ENCODE results near the gene SULT2B1.
A peak's percentile ranks its signal among the peaks of the same experiment; 100 is the strongest.

SULT2B1 gene

DNA sequence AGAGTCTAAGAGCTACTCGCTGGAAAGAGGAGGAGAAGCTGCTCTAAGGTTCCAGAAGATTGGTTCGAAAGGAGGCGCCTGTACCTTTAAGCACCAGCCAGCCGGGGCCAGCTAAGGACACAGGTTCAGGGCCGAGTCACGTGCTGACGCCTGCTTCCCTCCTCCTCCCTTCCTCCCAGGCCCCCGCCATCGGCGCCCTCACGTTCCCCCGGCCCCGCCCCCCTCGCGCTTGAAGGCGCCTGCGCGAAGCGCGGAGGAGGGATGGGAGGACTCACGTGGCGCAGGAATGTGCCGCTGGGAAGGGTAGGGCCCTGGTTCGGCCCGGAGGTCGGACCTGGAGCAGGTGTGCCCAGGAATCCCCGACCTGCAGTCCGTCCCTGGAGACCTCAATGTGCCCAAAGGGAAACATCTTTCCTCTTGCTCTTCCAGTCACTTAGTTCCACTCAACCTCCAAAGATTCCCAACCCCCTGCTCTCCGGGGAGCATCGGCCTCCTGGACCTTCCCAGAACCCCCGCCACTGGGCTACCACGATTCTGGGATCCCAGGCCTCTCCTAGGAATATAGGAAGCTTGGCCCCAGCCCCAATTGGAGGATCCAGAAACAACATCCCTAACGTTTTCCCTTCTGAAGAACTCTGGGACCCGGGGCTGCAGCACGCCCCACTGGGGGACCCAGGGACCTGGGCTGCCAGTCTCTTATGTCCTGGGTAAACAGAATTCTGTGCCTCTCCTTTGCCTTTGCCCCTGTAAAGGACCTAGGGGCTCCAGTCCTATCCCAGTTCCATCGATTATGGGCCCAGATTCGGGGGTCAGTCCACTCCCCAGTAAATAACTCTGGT, 82.7 kb downstream of the SULT2B1 start:
- peak; percentile 92 for DNase-seq (ENCODE audit: low spot score)

DNA sequence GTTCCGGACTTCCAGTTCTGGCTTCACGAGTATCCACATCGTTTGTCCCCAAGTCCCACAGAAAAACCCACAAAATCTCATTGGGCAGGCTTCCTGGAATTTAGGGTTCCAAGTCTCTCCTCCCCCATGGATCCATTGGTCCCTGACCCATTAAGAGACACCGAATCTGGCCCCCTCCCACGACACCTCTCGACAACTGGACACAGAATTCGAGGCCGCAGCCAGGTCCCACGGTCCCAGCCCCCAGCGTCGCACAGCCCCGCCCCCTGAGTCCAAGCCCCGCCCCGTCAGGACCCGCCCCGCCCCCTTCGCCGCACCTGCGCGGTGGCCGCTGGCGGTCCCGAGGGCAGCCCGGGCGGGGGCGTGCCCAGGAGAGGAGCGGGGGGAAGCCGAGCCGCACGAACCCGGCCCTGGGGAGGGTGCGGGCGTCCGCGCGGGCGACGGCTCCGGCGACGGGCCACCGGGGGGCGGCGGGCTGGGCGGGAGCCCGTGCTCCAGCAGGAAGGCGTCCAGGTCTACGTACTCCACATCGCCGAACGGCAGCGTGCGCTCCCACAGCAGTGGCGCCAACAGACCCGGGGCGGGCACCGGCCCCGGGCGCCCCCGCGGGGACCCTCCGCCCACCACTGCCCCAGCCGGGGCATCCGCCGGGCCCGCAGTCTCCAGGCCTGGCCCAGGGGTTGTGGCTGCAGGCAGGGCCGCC, 83.4 kb downstream of the SULT2B1 start:
- DNase-seq (ENCODE audit: low spot score): peak; percentile 60

DNA sequence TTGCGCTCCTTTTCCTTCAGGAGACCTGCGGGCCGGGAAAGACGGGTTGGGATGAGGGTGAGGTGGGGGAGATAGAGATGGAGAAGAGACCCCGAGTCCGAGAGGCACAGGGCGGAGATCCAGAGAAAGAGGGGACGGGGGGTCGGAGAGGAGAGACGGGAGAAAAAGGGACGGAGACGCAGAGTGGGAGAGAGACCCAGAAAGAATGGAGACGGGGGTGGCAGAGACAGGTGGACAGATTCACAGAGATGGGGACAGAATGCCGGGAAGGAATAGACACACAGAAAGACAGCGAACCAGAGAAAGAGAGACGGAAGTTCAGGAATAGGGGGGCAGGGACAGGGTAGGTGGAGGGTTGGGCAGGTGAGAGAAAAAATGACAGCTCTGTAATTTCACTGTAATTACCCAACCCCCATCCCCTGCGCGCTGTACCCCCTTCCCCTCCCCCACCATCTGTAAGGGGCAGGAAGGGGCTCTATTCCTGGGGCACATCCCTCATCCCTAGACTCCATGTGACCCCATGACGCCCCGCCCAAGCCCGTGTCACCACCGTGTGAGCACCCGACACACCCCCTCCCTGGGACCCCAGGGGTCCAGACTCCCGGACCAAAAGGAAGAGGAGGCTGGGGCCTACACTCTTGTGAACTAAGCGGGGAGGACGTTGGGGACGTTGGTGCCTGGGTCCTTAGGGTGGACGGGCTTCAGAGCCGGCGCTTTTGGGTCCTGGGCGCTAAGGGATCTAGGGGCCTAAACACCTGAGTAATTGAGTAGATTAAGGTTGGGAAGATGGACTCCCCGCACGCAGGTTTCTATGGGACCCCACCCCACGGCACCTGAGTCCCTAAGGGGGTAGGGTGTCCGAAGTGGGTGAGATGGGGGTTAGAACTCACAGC, 84.2 kb downstream of the SULT2B1 start:
- DNase-seq (ENCODE audit: low spot score): no peak

DNA sequence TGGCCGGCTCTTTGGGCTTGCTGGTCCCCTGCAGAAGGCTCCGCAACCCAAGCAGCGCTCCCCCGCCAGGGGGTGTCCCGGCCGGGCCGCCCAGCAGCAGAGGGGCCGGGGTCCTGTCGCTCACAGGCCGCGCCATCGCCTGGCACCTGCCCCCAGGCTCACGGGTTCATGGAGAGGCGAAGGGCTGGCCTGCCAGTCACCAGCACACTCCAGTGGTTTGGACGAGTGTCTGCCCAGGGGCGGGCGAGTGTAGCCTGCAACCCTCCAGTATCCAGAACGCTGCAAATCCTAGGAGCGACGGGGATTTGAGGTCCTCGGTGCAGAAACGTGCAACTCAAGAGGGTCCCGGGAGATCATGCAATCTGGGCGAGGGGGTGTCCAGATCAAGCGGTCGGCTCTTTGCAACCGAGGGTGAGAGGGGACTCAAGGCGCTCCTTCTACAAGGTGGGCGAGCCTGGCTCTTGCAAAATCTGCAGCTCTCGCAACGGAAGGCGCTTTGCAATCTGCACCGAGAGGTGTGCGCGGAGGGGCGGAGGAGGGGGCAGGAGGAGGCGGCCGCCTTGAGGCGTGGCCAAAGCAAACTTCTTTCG, 85.0 kb downstream of the SULT2B1 start, which contains the start of gene DBP:
Gene DBP (minus strand): TSS at position 521 of the 590 bp plus-strand sequence. CDS start 385 bp downstream, at position 136.
- no peak for DNase-seq (ENCODE audit: low spot score)

DNA sequence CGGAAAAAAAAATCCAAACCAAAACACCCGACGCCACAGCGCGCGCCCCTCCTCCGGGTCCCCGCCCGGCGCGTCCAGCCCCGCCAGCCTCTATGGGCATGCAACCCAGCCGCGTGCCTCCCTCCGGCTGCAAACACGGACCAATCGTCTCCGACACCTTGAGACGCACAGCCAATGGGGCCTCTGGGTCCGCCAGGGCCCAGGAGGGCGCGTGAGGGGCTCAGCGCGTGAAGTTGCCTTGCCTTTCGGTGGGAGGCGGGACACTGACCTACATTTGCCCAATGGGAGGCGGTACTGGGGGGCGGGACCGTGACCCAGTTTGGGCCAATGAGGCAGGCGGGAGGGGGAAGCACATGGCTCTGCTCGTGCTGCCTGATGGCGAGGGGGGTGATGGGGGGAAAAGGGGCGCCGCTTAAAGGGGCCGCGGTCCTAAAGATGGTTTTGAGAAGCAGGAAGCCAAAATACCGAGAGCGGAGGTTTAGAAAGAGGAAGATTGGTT, 85.5 kb downstream of the SULT2B1 start:
- DNase-seq (ENCODE audit: low spot score): peak; percentile 100

DNA sequence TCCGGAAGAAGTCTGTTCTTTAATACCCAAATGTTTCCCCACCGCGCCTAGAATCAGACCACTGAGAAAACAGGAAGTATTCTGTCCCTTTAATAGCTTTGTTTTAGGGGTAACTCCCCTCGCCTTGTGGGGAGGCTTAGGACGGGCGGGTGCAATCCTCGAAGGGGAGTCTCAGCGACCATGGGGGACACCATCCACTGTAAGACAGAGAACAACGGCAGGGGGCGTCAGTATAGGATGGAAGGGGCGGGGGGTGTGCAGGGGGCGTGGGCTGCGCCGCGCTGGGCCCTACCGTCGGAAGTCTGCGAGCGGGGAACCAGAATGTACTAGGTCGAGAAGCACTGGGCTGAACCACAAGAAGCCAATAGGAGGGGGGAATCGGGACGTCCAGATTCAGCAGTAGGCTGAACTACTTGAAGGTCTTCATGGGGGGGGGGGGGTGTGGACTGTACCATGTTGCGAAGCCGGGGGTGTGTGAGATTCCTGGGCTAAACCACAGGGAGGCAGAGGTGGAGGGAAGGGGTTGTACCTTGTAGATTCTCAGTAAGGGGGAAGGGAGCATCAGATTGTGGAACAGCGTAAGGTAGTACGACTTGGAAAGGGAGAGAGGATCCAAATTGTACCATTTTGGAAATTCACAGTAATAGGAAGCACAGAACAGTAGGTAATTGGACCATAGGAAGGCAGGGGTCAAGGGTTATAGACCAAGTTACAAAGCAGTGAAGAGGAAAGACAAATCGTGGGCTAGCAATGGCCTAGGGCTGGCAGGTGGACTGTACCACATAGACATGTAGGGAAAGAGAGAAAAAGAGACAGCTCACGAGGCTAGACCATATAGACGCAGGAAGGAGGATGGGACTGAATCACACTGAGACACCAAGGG, 86.2 kb downstream of the SULT2B1 start:
- peak; percentile 91 for DNase-seq (ENCODE audit: low spot score)

DNA sequence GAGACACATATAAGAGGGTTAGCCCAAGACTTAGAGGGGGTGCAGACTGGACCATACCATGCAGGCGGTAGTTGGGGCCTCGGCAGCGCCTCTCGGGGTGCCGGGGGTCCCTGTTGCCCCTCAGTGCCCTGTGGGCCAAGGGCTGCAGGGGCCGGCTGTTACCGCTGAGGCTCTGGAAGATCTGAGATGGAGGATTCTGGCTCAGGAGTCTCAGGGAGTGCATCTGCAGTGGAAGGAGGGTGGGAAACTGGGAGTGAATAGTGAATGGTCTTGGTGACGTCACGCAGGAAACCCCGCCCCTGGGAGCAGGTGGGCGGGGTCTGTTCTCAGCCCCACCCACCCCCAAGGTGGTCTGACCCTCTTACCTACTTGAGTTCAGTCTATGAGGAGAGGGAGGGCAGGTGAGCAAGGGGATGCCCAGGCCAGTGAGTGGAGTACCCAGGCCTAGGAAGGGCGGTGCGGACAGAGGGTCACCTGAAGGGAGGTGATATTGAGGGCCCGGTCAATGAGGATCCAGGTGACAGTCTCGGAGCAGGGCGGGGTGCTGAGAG, 86.9 kb downstream of the SULT2B1 start:
- no peak for DNase-seq (ENCODE audit: low spot score)

DNA sequence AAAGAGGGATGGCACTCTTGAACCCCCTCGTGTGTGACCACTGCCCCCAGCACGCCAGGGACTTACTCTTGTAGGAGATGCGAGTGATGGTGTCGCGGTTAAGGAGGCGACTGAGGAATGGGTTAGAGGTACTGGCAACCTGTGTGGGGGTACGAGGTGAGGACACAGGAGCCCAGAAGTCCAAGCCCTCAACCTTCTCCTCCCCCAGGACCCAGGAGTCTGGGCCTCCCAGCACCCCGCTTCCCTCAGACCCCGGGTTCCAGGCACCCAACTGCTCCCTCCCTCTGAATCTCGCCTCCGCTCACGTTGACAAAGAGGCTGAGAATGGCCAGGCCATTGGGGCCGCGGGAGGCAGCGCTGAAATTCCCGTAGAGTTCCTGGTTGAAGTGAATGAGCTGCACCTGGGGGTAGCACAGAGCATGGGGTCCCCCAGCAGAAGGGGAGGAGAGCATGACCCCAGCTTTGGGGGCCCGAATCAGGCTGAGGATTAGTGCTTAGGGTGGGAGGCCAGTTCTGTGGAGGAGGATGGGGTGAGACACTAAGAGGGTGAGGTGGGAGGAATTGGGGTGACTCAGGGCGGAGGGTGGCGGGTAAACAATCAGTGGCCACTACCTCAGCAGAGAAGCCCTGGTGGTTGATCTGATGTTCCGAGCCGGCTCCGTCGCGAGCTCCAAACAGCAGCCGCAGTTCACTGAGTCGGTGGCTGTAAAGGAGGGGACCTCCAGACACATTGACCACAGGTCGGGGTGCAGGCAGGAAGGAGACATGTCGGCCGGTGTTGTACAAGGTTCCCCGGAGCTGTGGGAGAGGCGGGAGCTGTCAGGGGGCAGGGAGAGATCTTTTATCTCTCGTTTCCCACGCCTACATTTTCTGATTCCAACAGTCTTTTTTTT, 87.8 kb downstream of the SULT2B1 start:
- DNase-seq (ENCODE audit: low spot score): no peak

DNA sequence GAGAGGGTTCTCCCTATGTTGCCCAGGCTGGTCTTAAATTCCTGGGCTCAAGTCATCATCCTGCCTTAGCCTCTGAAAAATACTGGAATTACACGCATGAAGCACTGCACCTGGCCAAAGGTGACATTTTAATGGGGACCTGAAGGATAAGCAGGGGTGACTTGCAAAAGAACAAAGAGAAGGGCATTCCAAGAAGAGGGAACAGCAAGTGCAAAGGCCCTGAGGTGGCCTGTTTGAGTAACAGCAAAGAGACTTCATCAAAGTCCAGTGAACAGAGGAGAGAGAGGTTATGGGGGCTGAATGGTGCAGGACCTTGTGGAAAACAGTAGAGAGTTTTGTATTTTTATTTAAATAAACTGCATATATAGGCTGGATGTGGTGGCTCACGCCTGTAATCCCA, 89.9 kb downstream of the SULT2B1 start:
- no peak for DNase-seq (ENCODE audit: low spot score)

DNA sequence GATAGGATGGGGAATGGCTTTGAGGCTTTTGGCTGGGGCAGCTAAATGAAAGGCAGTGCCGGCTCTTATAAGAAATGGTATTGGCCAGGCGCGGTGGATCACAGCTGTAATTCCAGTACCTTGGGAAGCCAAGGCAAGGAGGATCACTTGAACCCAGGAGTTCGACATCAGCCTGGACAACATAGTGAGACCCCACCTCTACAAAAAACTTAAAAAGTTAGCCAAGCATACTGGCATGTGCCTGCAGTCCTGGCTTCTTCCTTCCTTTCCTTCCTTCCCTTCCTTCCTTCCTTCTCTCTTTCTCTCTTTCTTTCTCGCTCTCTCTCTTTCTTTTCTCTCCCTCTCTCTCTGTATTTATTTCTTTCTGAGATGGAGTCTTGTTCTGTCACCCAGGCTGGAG, 90.9 kb downstream of the SULT2B1 start:
- no peak for DNase-seq (ENCODE audit: low spot score)

DNA sequence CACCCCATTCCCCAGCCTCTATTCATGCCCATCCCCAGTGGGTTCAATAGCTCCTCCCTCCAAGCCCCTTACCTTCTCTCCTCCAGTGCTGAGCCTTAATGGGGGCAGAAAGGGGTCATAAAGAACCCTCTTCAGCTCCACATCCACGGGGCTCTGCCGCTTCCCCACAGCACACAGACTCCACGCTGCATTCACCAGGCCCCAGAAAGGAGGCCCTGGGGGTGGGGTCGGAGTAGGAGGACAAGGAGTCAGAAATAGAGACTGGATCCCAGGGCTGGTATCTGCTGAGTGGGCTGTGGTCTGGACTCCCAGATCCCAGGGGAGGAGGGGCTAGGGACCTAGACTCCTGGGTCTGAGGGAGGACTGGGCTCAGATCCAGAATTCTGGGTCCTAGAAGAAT, 92.4 kb downstream of the SULT2B1 start:
- no peak for DNase-seq (ENCODE audit: low spot score)

DNA sequence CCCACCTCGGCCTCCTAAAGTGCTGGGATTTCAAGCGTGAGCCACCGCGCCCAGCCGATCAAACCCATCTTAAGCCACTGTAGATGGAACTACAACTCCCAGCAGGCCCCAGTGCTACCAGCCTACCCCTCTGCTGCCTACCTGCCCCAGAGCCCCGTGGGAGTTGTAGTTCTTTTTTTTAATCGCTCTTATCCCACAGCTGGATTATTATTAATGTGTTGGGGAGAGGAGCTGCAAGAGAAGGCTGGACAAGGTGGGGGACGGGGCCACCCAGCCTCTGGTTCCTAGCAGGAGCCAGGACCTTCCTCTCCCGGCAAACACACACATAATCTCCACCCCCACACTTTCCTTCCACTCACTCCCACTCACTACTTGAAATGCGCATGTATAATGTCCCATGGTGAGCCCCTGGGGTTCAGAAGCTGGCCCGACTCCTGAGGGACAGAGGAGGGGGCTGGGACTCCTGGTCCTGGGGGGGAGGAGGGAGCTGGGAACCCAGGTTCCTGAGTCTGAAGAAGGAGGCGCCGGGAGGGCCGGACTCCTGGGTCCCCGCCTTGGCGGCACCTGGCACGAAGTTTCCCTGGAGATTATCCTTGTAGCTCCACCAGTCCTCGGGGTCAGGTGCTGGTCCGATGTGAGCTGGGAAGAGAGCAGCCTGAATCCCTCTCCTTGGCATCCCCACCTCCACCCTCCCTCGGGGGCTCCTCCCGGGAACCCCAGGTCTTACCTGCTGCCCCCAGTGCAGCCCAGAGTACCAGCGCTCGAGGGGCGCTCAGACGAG, 93.1 kb downstream of the SULT2B1 start:
- peak; percentile 77 for DNase-seq (ENCODE audit: low spot score)

DNA sequence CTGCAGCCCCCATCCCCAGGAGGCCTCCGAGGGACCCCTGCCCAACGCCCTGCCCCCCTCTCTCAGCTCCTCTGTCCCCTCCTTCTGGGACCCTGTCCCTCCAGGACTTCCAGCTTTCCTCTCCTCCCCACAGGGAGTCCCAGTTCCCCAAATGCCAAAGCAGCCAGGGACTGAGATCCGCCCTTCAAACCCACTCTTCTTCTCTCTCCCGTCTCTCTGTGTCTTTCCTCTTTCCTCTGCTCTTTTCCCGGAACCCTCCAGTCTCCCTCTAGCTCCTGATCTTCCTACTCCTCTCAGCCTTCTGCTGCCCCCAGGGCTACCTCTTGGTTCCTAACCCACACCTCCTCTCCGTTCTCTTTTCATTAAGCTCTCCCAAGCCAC, 93.6 kb downstream of the SULT2B1 start:
- no peak for DNase-seq (ENCODE audit: low spot score)

DNA sequence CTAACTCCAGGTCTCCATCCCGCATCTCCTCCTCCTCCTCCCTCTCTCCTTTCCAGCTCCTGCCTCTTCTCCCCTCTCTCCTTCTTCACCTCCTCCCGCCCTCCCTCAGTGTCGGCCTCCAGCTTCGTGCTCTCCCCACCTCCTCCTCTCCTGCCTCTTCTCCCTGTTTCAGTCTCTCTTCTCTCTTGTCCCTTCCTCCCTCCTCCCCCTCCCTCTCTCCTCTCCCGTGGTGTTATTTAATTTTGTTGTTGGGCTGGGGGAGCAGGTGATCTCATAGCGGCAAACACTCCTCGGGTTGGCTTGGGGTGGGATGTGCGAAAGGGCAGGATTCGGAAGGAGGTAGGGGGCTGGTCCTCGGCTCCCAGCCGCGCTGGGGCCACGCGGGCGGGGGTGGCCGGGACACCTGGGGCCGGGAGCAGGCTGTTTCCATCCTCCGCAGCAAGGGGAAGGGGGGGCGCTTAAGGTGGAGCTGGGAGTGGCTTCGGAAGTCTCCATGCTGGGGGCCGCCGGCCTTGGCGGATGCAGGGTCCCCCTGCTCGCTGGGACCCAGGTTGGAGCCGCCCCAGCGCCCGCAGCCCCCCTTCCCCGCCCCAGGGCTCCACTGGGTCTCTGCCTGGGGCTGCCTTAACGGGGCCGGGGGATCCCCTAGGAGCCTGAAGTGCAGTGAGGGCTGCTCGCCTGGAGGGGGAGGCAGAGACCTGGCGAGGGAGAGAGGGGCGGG, 94.2 kb downstream of the SULT2B1 start, which contains the start of gene CA11:
Gene CA11 (minus strand): TSS at position 187 of the 721 bp plus-strand sequence. CDS start 555 bp downstream, outside the sequence.
- DNase-seq (ENCODE audit: low spot score): peak; percentile 94

DNA sequence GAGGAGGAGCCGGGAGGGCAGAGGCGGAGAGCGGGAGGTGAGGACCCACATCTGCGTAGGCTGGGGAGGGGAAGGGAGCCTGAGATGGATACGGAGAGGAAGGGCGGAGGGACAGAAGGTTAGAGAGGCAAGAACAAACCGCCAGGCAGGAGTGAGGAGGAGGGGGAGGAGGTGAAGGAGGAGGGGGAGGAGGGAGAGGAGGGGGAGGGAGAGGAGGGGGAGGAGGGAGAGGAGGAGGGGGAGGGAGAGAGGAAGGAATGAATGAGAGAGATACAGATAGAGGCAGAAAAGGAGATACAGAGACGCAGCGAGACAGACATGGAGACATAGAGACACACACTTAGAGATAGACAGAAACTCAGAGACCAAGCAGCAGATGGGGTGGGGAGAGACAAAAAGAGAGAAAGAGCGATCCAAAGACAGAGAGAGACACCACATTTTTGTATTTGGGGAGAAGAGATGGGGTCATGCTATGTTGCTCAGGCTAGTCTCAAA, 94.8 kb downstream of the SULT2B1 start:
- DNase-seq (ENCODE audit: low spot score): no peak

DNA sequence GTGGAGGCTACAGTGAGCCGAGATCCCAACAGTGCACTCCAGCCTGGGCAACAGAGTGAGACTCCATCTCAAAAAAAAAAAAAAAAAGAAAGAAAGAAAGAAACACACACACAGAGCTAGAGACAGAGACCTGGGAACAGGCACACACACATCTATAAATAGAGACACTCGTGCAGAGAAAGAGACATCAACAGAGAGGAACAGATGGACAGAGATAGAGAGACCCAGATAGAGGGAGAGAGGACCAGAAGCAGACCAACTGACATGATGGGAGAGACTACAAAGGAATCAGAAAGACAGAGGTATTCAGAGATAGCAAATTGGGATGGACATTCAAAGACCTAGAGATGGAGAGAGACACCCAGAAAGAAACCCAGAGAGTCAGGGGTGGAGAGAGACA, 96.2 kb downstream of the SULT2B1 start:
- DNase-seq (ENCODE audit: low spot score): no peak
